ENCODE data around the gene NTHL1. TPM values are rescaled to one million over a fixed set of nuclear protein-coding genes. Genes with fewer than 3 reads are reported as not detected.

NTHL1 gene
- total and polyA plus RNA-seq, 3 donors from 2014 or later = 18.0 to 35.6 (median 24.6) TPM

- 91 to 95% methylated on average over 17 to 29 of the region's 29 CpGs for WGBS, 2 donors
- Histone ChIP-seq H3K36me3 (ENCODE audit: low read depth, missing control alignments) (no peaks in the 10 kb centered on the region), H3K27me3 (no peaks in the 10 kb centered on the region), H3K9me3 (no peaks in the 10 kb centered on the region), H3K27ac (no peak overlapping the region), H3K4me3 (no peak overlapping the region), H3K4me1 (no peaks in the 10 kb centered on the region)
- no peak for TF ChIP-seq POLR2A (IDR thresholded peaks at IDR 0.05)
- no peak for TF ChIP-seq CTCF (IDR thresholded peaks at IDR 0.05)
- intact Hi-C loops (cut with DNase I; ENCODE audit: low total_unique reads) = no loop called here
- no peak for DNase-seq
Measured at GRCh38 chr16:2070576-2071453, 23.2 kb upstream of the NTHL1 start.

- no peak overlapping the region for H3K4me3 ChIP-seq
- no peak for DNase-seq
- no peaks in the 10 kb centered on the region for H3K9me3 ChIP-seq
- no peak for TF ChIP-seq POLR2A (IDR thresholded peaks at IDR 0.05)
- TF ChIP-seq CTCF (IDR thresholded peaks at IDR 0.05) = no peak
- H3K27me3 ChIP-seq = no peaks in the 10 kb centered on the region
- no peaks in the 10 kb centered on the region for H3K4me1 ChIP-seq
- H3K27ac ChIP-seq = no peak overlapping the region
- no peaks in the 10 kb centered on the region for H3K36me3 ChIP-seq (ENCODE audit: low read depth, missing control alignments)
- WGBS, 2 donors = 98 to 99% methylated on average over 11 of the region's 11 CpGs
- intact Hi-C loops (cut with DNase I; ENCODE audit: low total_unique reads) = no loop called here
Measured at GRCh38 chr16:2066139-2066538, 18.5 kb upstream of the NTHL1 start.

GRCh38 chr16:2064368-2064945, 16.8 kb upstream of the NTHL1 start:
- 88 to 91% methylated on average over 4 to 16 of the region's 16 CpGs for WGBS, 2 donors
- Histone ChIP-seq H3K4me1 (no peaks in the 10 kb centered on the region), H3K9me3 (no peaks in the 10 kb centered on the region), H3K36me3 (ENCODE audit: low read depth, missing control alignments) (no peaks in the 10 kb centered on the region), H3K4me3 (no peak overlapping the region), H3K27ac (no peak overlapping the region), H3K27me3 (no peaks in the 10 kb centered on the region)
- no peak for DNase-seq
- intact Hi-C loops (cut with DNase I; ENCODE audit: low total_unique reads) = no loop called here
- TF ChIP-seq CTCF (IDR thresholded peaks at IDR 0.05) (no peak), POLR2A (IDR thresholded peaks at IDR 0.05) (no peak)

GRCh38 chr16:2063861-2064260, 16.2 kb upstream of the NTHL1 start:
- intact Hi-C loops (cut with DNase I; ENCODE audit: low total_unique reads) = no loop called here
- H3K27ac ChIP-seq = no peak overlapping the region
- no peaks in the 10 kb centered on the region for H3K36me3 ChIP-seq (ENCODE audit: low read depth, missing control alignments)
- no peaks in the 10 kb centered on the region for H3K4me1 ChIP-seq
- no peak for DNase-seq
- H3K27me3 ChIP-seq = no peaks in the 10 kb centered on the region
- TF ChIP-seq POLR2A (IDR thresholded peaks at IDR 0.05) (no peak), CTCF (IDR thresholded peaks at IDR 0.05) (no peak)
- H3K4me3 ChIP-seq = no peak overlapping the region
- no peaks in the 10 kb centered on the region for H3K9me3 ChIP-seq
- WGBS, 2 donors = 95 to 96% methylated on average over 9 to 25 of the region's 25 CpGs

Data from testis (tissue), 3 donors.